ENCODE measurements around the gene HS2ST1.

- TF ChIP-seq EZH2 (IDR thresholded peaks at IDR 0.05; ENCODE audit: low read length) (no peak), CTCF (optimal IDR thresholded peaks at IDR 0.05 in 1 of 3, IDR thresholded peaks at IDR 0.05 in 1 of 3, conservative IDR thresholded peaks at IDR 0.05 in 1 of 3; ENCODE audit: extremely low read depth in 1 of 3, insufficient read depth in 2 of 3, low read length in 3 of 3) (no peak)
These were observed 232.1 kb downstream of the HS2ST1 start for GRCh38 chr1:87146538-87146937.

All from keratinocyte (primary cell).